Hepatocyte (in vitro differentiated cells): ENCODE data around the gene DHX15. TPM values are rescaled to one million over a fixed set of nuclear protein-coding genes. Genes with fewer than 3 reads are reported as not detected.
A peak's percentile ranks its signal among the peaks of the same experiment; 100 is the strongest.

ENCODE experiments used
- DNase-seq: peaks from one replicate; pipeline ENCODE4 v3.0.0-alpha.2; 2016; ENCODE audit warnings: low spot score
- H2AFZ ChIP-seq: fragments of 200-600 bp; sonication (generic); 2 replicates; pipeline ENCODE4 v1.6.0; 2016; ENCODE audit warnings: antibody characterized with exemption, mild to moderate bottlenecking
- H3K27ac ChIP-seq: fragments of 200-600 bp; sonication (generic); 2 replicates; pipeline ENCODE4 v1.5.1; 2016; ENCODE audit warnings: mild to moderate bottlenecking
- H3K27me3 ChIP-seq: fragments of 200-600 bp; sonication (generic); 2 replicates; pipeline ENCODE4 v1.6.1; 2016
- H3K36me3 ChIP-seq: fragments of 200-600 bp; sonication (generic); replicated peaks from 2 replicates; pipeline ENCODE4 v1.5.1; 2016; ENCODE audit warnings: low read depth; ENCODE audit not compliant: insufficient read depth
- H3K4me1 ChIP-seq: fragments of 200-600 bp; sonication (generic); 2 replicates; pipeline ENCODE4 v1.5.1; 2016; ENCODE audit warnings: mild to moderate bottlenecking, moderate library complexity; ENCODE audit not compliant: insufficient read depth
- H3K4me2 ChIP-seq: fragments of 200-600 bp; sonication (generic); 2 replicates; pipeline ENCODE4 v1.6.0; 2016
- H3K4me3 ChIP-seq: fragments of 200-600 bp; sonication (generic); 2 replicates; pipeline ENCODE4 v1.5.1; 2016; ENCODE audit warnings: mild to moderate bottlenecking
- H3K79me2 ChIP-seq: fragments of 200-600 bp; sonication (generic); 2 replicates; pipeline ENCODE4 v1.6.0; 2017; ENCODE audit warnings: mild to moderate bottlenecking
- H3K9me2 ChIP-seq: fragments of 200-600 bp; sonication (generic); replicated peaks from 2 replicates; pipeline ENCODE4 v1.6.0; 2017; ENCODE audit warnings: mild to moderate bottlenecking; ENCODE audit not compliant: insufficient read depth
- H3K9me3 ChIP-seq: fragments of 200-600 bp; sonication (generic); 2 replicates; pipeline ENCODE4 v1.5.1; 2016; ENCODE audit warnings: low read depth, mild to moderate bottlenecking
- H4K20me1 ChIP-seq: fragments of 200-600 bp; sonication (generic); 2 replicates; pipeline ENCODE4 v1.6.0; 2016; ENCODE audit warnings: mild to moderate bottlenecking; ENCODE audit not compliant: insufficient read depth, poor library complexity, severe bottlenecking
- CTCF ChIP-seq: fragments of 200-600 bp; sonication (generic); IDR thresholded peaks from 2 replicates; pipeline ENCODE4 v1.5.1; 2016; ENCODE audit warnings: antibody characterized with exemption, mild to moderate bottlenecking; ENCODE audit not compliant: poor library complexity
- EZH2 ChIP-seq: fragments of 200-600 bp; sonication (generic); IDR thresholded peaks from 2 replicates; pipeline ENCODE4 v1.6.1; 2016; ENCODE audit warnings: antibody characterized with exemption, mild to moderate bottlenecking, borderline replicate concordance
- EZH2phosphoT487 ChIP-seq: fragments of 200-600 bp; sonication (generic); IDR thresholded peaks from one replicate; pipeline ENCODE4 v1.6.1; 2018; ENCODE audit warnings: antibody characterized with exemption, mild to moderate bottlenecking, low read depth, moderate library complexity; ENCODE audit not compliant: unreplicated experiment, severe bottlenecking
- WGBS: methylation state at CpG from one replicate; pipeline ENCODE4 v1.1.6; 2016; ENCODE audit warnings: low lambda C conversion rate; ENCODE audit errors: missing lambda C conversion rate; 5-methylcytosine and 5-hydroxymethylcytosine counted together
- polyA plus RNA-seq: library from polyadenylated mRNA; unstranded; fragments of >200 nt; fragmentation: Nextera tagmentation; extraction: Ambion mirVana; gene quantifications from 2 replicates; pipeline ENCODE4 v1.2.1, GENCODE V29; 2016
- total RNA-seq: library from RNA; depleted of rRNA; stranded (reverse); fragments of >200 nt; gene quantifications from 2 replicates; pipeline ENCODE4 v1.2.3, GENCODE V29; 2014

Gene DHX15
- total and polyA plus RNA-seq, 2 experiments from 2014 or later = 88.4 to 188 TPM

- Histone ChIP-seq H3K36me3 (no peaks in the 10 kb centered on the region), H3K27ac (no peak overlapping the region), H4K20me1 (peaks cover 95% of the 10 kb centered on the region), H3K4me2 (no peak overlapping the region), H3K9me2 (no peaks in the 10 kb centered on the region), H3K4me3 (no peak overlapping the region), H2AFZ (no peak overlapping the region), H3K79me2 (peaks cover 98% of the 10 kb centered on the region), H3K4me1 (peaks cover 17% of the 10 kb centered on the region), H3K27me3 (no peaks in the 10 kb centered on the region), H3K9me3 (no peaks in the 10 kb centered on the region)
- TF ChIP-seq CTCF = no peak
- no peak for TF ChIP-seq EZH2
- TF ChIP-seq EZH2phosphoT487 = no peak
- no peak for DNase-seq
- WGBS = 100% methylated on average over 1 of the region's 1 CpG
These were observed 14.2 kb downstream of the DHX15 start for GRCh38 chr4:24570172-24570571.

- H3K4me2 ChIP-seq = no peak overlapping the region
- no peaks in the 10 kb centered on the region for H3K9me2 ChIP-seq
- DNase-seq = no peak
- H3K79me2 ChIP-seq = peaks cover 98% of the 10 kb centered on the region
- H3K9me3 ChIP-seq = no peaks in the 10 kb centered on the region
- no peaks in the 10 kb centered on the region for H3K36me3 ChIP-seq
- no peak overlapping the region for H3K27ac ChIP-seq
- H3K4me1 ChIP-seq = peaks cover 18% of the 10 kb centered on the region
- H2AFZ ChIP-seq = no peak overlapping the region
- H4K20me1 ChIP-seq = peaks cover 96% of the 10 kb centered on the region
- 81% methylated on average over 2 of the region's 2 CpGs for WGBS
- no peak overlapping the region for H3K4me3 ChIP-seq
- no peaks in the 10 kb centered on the region for H3K27me3 ChIP-seq
- TF ChIP-seq CTCF (no peak), EZH2phosphoT487 (no peak), EZH2 (no peak)
These were observed 14.7 kb downstream of the DHX15 start for GRCh38 chr4:24569662-24570061.

- Histone ChIP-seq H3K4me2 (no peak overlapping the region), H3K36me3 (no peaks in the 10 kb centered on the region), H4K20me1 (peaks cover 96% of the 10 kb centered on the region), H3K4me1 (peaks cover 14% of the 10 kb centered on the region), H3K9me3 (no peaks in the 10 kb centered on the region), H3K9me2 (no peaks in the 10 kb centered on the region), H2AFZ (no peak overlapping the region), H3K4me3 (no peak overlapping the region), H3K27ac (no peak overlapping the region), H3K79me2 (peaks cover 100% of the 10 kb centered on the region), H3K27me3 (no peaks in the 10 kb centered on the region)
- TF ChIP-seq EZH2 (no peak), EZH2phosphoT487 (no peak), CTCF (no peak)
- DNase-seq = no peak
These were observed 15.9 kb downstream of the DHX15 start for GRCh38 chr4:24568425-24568824.

GRCh38 chr4:24565054-24565453, 19.3 kb downstream of the DHX15 start:
- peaks cover 100% of the 10 kb centered on the region for H3K79me2 ChIP-seq
- H3K4me2 ChIP-seq = peak overlapping the region; percentile 23
- peaks cover 97% of the 10 kb centered on the region for H4K20me1 ChIP-seq
- no peaks in the 10 kb centered on the region for H3K9me2 ChIP-seq
- no peak for DNase-seq
- H3K27ac ChIP-seq = no peak overlapping the region
- H3K4me1 ChIP-seq = peaks cover 11% of the 10 kb centered on the region
- H2AFZ ChIP-seq = no peak overlapping the region
- no peaks in the 10 kb centered on the region for H3K27me3 ChIP-seq
- no peaks in the 10 kb centered on the region for H3K36me3 ChIP-seq
- TF ChIP-seq EZH2phosphoT487 (no peak), EZH2 (no peak), CTCF (no peak)
- no peak overlapping the region for H3K4me3 ChIP-seq
- no peaks in the 10 kb centered on the region for H3K9me3 ChIP-seq
